WTC11 (cell line): ENCODE data around the gene NALCN. TPM values are rescaled to one million over a fixed set of nuclear protein-coding genes. Genes with fewer than 3 reads are reported as not detected.

ENCODE experiments used
- ATAC-seq: fragments of 200-7000 bp; cut with Tn5 transposase; 2 replicates; pipeline ENCODE4 v1.10.0; 2021; ENCODE audit warnings: mild to moderate bottlenecking, moderate library complexity
- CTCF ChIA-PET: fragments of 300-600 bp; sonication (Branson Sonifier 250); formaldehyde crosslinking; loops from one replicate; lab custom pipeline; 2021; ENCODE audit warnings: antibody characterized with exemption; lab: Charles Lee
- POLR2A ChIA-PET: fragments of 350-600 bp; sonication (Branson Sonifier 250); formaldehyde crosslinking; loops from one replicate; lab custom pipeline; 2021; ENCODE audit warnings: antibody characterized with exemption; lab: Charles Lee
- DNase-seq: peaks from one replicate; pipeline ENCODE4 v3.0.0; 2021; ENCODE audit warnings: low spot score
- H3K27ac Mint-ChIP-seq: 2 replicates; pipeline ENCODE4 v1.8.0; 2021; ENCODE audit warnings: mixed read lengths
- H3K27me3 Mint-ChIP-seq: 2 replicates; pipeline ENCODE4 v1.8.0; 2021; ENCODE audit warnings: low read depth, mild to moderate bottlenecking, moderate library complexity, mixed read lengths
- H3K36me3 Mint-ChIP-seq: 2 replicates; pipeline ENCODE4 v1.8.0; 2021; ENCODE audit warnings: mixed read lengths
- H3K4me1 Mint-ChIP-seq: 2 replicates; pipeline ENCODE4 v1.8.0; 2022; ENCODE audit warnings: mixed read lengths
- H3K4me3 Mint-ChIP-seq: 2 replicates; pipeline ENCODE4 v1.8.0; 2021; ENCODE audit warnings: mild to moderate bottlenecking, moderate library complexity, mixed read lengths
- H3K9me3 Mint-ChIP-seq: 2 replicates; pipeline ENCODE4 v1.8.0; 2021; ENCODE audit warnings: mixed read lengths
- ERG ChIP-seq: fragments of 250-450 bp; sonication (Bioruptor Pico); IDR thresholded peaks from 2 replicates; pipeline ENCODE4 v1.8.0; 2021; ENCODE audit warnings: mild to moderate bottlenecking
- FOXP1 ChIP-seq: sonication (generic); formaldehyde crosslinking; IDR thresholded peaks from 2 replicates; pipeline ENCODE4 v1.8.0; 2022; ENCODE audit warnings: missing genetic modification reagents, mild to moderate bottlenecking, moderate library complexity, borderline replicate concordance
- GABPB1 ChIP-seq: sonication (generic); formaldehyde crosslinking; IDR thresholded peaks from 2 replicates; pipeline ENCODE4 v1.8.1; 2023; ENCODE audit warnings: mild to moderate bottlenecking, missing genetic modification reagents
- GRHL2 ChIP-seq: fragments of 250-450 bp; sonication (Bioruptor Pico); IDR thresholded peaks from 2 replicates; pipeline ENCODE4 v1.8.0; 2022; ENCODE audit warnings: mild to moderate bottlenecking, moderate library complexity; ENCODE audit not compliant: insufficient replicate concordance, severe bottlenecking
- GTF2I ChIP-seq: fragments of 250-450 bp; sonication (Bioruptor Pico); conservative IDR thresholded peaks from 2 replicates; pipeline ENCODE4 v1.4.0; 2021; ENCODE audit warnings: mild to moderate bottlenecking
- NFE2L1 ChIP-seq: sonication (generic); formaldehyde crosslinking; IDR thresholded peaks from 2 replicates; pipeline ENCODE4 v1.8.1; 2023; ENCODE audit warnings: missing genetic modification reagents
- ZBTB21 ChIP-seq: sonication (generic); formaldehyde crosslinking; IDR thresholded peaks from 2 replicates; pipeline ENCODE4 v1.8.1; 2023; ENCODE audit warnings: mild to moderate bottlenecking, missing genetic modification reagents, borderline replicate concordance
- ZNF232 ChIP-seq: sonication (generic); formaldehyde crosslinking; IDR thresholded peaks from 2 replicates; pipeline ENCODE4 v1.8.0; 2022; ENCODE audit warnings: mild to moderate bottlenecking, missing genetic modification reagents
- ZNF512 ChIP-seq: sonication (generic); formaldehyde crosslinking; IDR thresholded peaks from 2 replicates; pipeline ENCODE4 v1.8.1; 2022; ENCODE audit warnings: missing genetic modification reagents, borderline replicate concordance
- total RNA-seq: library from RNA; stranded (reverse); gene quantifications from 3 replicates; pipeline ENCODE4 v1.2.3, GENCODE V29; 2021
- TF ChIP-seq, protein P1 (sequence below): sonication (generic); formaldehyde crosslinking; IDR thresholded peaks from 2 replicates; pipeline ENCODE4 v1.8.1; 2022; ENCODE audit warnings: mild to moderate bottlenecking, moderate library complexity, missing genetic modification reagents
- TF ChIP-seq, protein P2 (sequence below): fragments of 250-450 bp; sonication (Bioruptor Pico); conservative IDR thresholded peaks from 2 replicates; pipeline ENCODE4 v1.9.0; 2021; ENCODE audit warnings: mild to moderate bottlenecking
- TF ChIP-seq, protein P3 (sequence below): sonication (generic); formaldehyde crosslinking; conservative IDR thresholded peaks from 2 replicates; pipeline ENCODE4 v1.8.1; 2022; ENCODE audit warnings: mild to moderate bottlenecking, missing genetic modification reagents
- TF ChIP-seq, protein P4 (sequence below): sonication (generic); formaldehyde crosslinking; IDR thresholded peaks from 2 replicates; pipeline ENCODE4 v1.8.0; 2022; ENCODE audit warnings: mild to moderate bottlenecking, missing genetic modification reagents
- TF ChIP-seq, protein P5 (sequence below): sonication (generic); formaldehyde crosslinking; IDR thresholded peaks from 2 replicates; pipeline ENCODE4 v1.8.1; 2023; ENCODE audit warnings: mild to moderate bottlenecking, missing genetic modification reagents, moderate library complexity

NALCN gene
- total RNA-seq, 1 experiment from 2014 or later, result 0.33 TPM

- TF ChIP-seq ZNF232 (CRISPR knock-in tag), result no peak
- no peak for TF ChIP-seq ZNF512 (CRISPR knock-in tag)
- no peak for TF ChIP-seq GRHL2
- TF ChIP-seq, protein P1, sequence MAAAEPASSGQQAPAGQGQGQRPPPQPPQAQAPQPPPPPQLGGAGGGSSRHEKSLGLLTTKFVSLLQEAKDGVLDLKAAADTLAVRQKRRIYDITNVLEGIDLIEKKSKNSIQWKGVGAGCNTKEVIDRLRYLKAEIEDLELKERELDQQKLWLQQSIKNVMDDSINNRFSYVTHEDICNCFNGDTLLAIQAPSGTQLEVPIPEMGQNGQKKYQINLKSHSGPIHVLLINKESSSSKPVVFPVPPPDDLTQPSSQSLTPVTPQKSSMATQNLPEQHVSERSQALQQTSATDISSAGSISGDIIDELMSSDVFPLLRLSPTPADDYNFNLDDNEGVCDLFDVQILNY (CRISPR knock-in tag), result no peak
- TF ChIP-seq, protein P2, sequence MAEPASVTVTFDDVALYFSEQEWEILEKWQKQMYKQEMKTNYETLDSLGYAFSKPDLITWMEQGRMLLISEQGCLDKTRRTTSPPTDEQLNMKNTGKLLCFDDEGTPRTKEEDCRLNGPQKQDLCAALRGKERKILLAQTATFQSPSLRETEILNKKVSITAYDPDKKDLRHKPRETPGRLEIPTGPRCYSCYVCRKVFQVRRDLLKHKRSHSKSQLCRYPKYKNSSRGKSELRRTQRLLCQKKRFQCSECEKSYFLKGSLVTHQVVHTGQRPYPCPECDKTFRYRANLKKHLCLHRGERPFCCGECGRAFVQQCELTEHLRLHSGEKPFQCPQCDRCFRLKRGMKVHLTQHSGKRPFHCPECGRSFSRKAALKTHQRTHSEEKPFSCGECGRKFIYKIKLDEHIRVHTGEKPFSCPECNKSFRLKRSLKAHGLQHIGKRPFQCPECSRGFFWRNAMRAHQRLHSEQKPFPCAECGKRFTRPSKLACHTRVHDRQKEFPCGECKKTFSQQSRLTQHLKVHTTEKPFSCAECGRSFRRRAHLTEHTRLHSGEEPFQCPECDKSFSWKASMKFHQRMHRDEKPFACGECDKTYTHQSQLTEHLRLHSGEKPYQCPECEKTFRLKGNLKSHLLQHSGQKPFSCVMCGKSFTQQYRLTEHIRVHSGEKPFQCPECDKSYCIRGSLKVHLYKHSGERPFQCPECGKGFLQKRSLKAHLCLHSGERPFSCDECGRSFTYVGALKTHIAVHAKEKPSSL (CRISPR knock-in tag), result no peak
- TF ChIP-seq, protein P3, sequence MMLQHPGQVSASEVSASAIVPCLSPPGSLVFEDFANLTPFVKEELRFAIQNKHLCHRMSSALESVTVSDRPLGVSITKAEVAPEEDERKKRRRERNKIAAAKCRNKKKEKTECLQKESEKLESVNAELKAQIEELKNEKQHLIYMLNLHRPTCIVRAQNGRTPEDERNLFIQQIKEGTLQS (CRISPR knock-in tag), result no peak
- TF ChIP-seq GABPB1 (CRISPR knock-in tag), result no peak
- no peaks in the 10 kb centered on the region for H3K36me3 Mint-ChIP-seq
- no peaks in the 10 kb centered on the region for H3K27me3 Mint-ChIP-seq
- no peak overlapping the region for H3K27ac Mint-ChIP-seq
- no peak for ATAC-seq
- ChIA-PET CTCF (no interaction called here), POLR2A (no interaction called here)
- H3K9me3 Mint-ChIP-seq, result no peaks in the 10 kb centered on the region
- H3K4me1 Mint-ChIP-seq, result no peaks in the 10 kb centered on the region
- H3K4me3 Mint-ChIP-seq, result no peak overlapping the region
- DNase-seq, result no peak
Measured at GRCh38 chr13:101398920-101399319, 17.4 kb downstream of the NALCN start.

GRCh38 chr13:101398191-101398590, 18.1 kb downstream of the NALCN start:
- no peaks in the 10 kb centered on the region for H3K4me1 Mint-ChIP-seq
- DNase-seq (no peak), ATAC-seq (no peak)
- no peaks in the 10 kb centered on the region for H3K36me3 Mint-ChIP-seq
- H3K27me3 Mint-ChIP-seq, result no peaks in the 10 kb centered on the region
- POLR2A ChIA-PET, result no interaction called here
- no peak overlapping the region for H3K27ac Mint-ChIP-seq
- no peak overlapping the region for H3K4me3 Mint-ChIP-seq
- TF ChIP-seq, protein P4, sequence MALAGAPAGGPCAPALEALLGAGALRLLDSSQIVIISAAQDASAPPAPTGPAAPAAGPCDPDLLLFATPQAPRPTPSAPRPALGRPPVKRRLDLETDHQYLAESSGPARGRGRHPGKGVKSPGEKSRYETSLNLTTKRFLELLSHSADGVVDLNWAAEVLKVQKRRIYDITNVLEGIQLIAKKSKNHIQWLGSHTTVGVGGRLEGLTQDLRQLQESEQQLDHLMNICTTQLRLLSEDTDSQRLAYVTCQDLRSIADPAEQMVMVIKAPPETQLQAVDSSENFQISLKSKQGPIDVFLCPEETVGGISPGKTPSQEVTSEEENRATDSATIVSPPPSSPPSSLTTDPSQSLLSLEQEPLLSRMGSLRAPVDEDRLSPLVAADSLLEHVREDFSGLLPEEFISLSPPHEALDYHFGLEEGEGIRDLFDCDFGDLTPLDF (CRISPR knock-in tag), result no peak
- TF ChIP-seq ZBTB21 (CRISPR knock-in tag) (no peak), GTF2I (no peak), FOXP1 (CRISPR knock-in tag) (no peak), ERG (CRISPR knock-in tag) (no peak), NFE2L1 (CRISPR knock-in tag) (no peak)
- TF ChIP-seq, protein P5, sequence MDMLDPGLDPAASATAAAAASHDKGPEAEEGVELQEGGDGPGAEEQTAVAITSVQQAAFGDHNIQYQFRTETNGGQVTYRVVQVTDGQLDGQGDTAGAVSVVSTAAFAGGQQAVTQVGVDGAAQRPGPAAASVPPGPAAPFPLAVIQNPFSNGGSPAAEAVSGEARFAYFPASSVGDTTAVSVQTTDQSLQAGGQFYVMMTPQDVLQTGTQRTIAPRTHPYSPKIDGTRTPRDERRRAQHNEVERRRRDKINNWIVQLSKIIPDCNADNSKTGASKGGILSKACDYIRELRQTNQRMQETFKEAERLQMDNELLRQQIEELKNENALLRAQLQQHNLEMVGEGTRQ (CRISPR knock-in tag), result no peak
- CTCF ChIA-PET, result interaction anchor here (0.5 kb wide), 1 partner anchor 534 kb away, joined by 4 read pairs; no protein-coding TSS in a partner anchor
- H3K9me3 Mint-ChIP-seq, result no peaks in the 10 kb centered on the region
